ENCODE measurements around the gene GTPBP8. TPM values are rescaled to one million over a fixed set of nuclear protein-coding genes. Genes with fewer than 3 reads are reported as not detected.

Gene GTPBP8
- total RNA-seq, 1 experiment from 2014 or later, result 29.8 TPM

DNA sequence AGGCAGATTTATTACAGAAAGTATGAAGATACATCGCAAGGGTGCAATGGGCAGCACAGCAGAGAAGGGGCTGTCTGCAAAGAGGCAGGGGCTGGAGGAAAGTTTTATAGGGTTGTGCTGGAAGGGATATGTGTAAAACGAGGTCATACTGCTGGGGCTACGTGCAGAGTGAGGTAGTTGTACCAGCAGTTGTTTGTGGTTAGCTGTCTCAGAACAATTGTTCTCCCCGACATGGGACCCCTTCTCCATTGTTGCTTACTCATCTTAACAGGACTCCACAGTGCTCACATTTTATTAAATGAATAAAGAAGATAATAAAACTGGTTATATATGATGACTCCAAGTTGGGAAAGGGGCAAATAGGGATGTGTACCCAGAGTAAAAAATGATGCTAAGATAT, 49.4 kb downstream of the GTPBP8 start:
- no peak overlapping the region for H2BK5ac ChIP-seq (ENCODE audit: insufficient read length, low read length)
- H3K9me3 Mint-ChIP-seq, result peaks cover 4% of the 10 kb centered on the region in 2 experiments
- H3K27ac ChIP-seq (ENCODE audit: insufficient read length, low read depth, low read length), result no peak overlapping the region
- H3K4me1 Mint-ChIP-seq, result no peaks in the 10 kb centered on the region
- peaks cover 2 to 5% (median 4%) of the 10 kb centered on the region in 3 experiments; a peak in 6 of 7 replicates for H3K36me3 Mint-ChIP-seq (ENCODE audit: insufficient read depth in 1 of 3, low read depth in 3 of 3)
- no peak overlapping the region for H3K56ac ChIP-seq (ENCODE audit: insufficient read length, low read depth, low read length)
- H3K23ac ChIP-seq (ENCODE audit: insufficient read length, low read depth, low read length), result no peak overlapping the region
- H3K4ac ChIP-seq (ENCODE audit: low read depth, low read length), result no peak overlapping the region
- WGBS (ENCODE audit: extremely low coverage, insufficient read length, low lambda C conversion rate), result no CpG with 5 or more reads among the region's 4 CpGs
- no peak overlapping the region for H3K4me2 ChIP-seq (ENCODE audit: insufficient read depth, insufficient read length, low read length)
- H2BK120ac ChIP-seq (ENCODE audit: low read depth, low read length, poor library complexity, severe bottlenecking), result no peak overlapping the region
- H3K27me3 Mint-ChIP-seq (ENCODE audit: low read depth), result no peaks in the 10 kb centered on the region; the same call in 1 of the 2 replicates
- H3K79me2 ChIP-seq (ENCODE audit: insufficient read depth, low read length), result no peaks in the 10 kb centered on the region; the same call in 1 of the 2 replicates
- H3K9ac ChIP-seq (ENCODE audit: extremely low read depth, insufficient read length, low read length), result no peak overlapping the region
- H4K20me1 ChIP-seq (ENCODE audit: control insufficient read depth, insufficient read depth, insufficient read length), result no peaks in the 10 kb centered on the region
- no peak overlapping the region for H4K91ac ChIP-seq (ENCODE audit: insufficient read length, low read depth, low read length)
- no peak overlapping the region for H4K8ac ChIP-seq (replicated peaks; ENCODE audit: insufficient read length, low read depth, low read length)
- H3K14ac ChIP-seq (ENCODE audit: insufficient read depth, low read length), result no peak overlapping the region
- H3K23me2 ChIP-seq (ENCODE audit: insufficient read length, low read depth, low read length, poor library complexity, severe bottlenecking), result no peaks in the 10 kb centered on the region
- no peaks in the 10 kb centered on the region for H3K4me1 ChIP-seq (ENCODE audit: insufficient read depth, low read length)
- H3T11ph ChIP-seq (ENCODE audit: low read length), result no peak overlapping the region
- no peak for DNase-seq
- no peaks in the 10 kb centered on the region for H3K9me3 ChIP-seq (ENCODE audit: control insufficient read depth, low read depth, low read length)
- H2AFZ ChIP-seq (ENCODE audit: low read length), result no peak overlapping the region
- no peak overlapping the region for H2BK15ac ChIP-seq (ENCODE audit: low read depth, low read length)
- no peak overlapping the region for H2AK5ac ChIP-seq (ENCODE audit: insufficient read length, low read length)
- H2BK20ac ChIP-seq (ENCODE audit: low read depth, low read length, poor library complexity, severe bottlenecking), result no peak overlapping the region
- no peak overlapping the region for H3K18ac ChIP-seq (ENCODE audit: insufficient read length, low read depth, low read length)
- no peak overlapping the region for H3K4me3 Mint-ChIP-seq
- H4K5ac ChIP-seq (ENCODE audit: insufficient read length, low read depth, low read length), result no peak overlapping the region
- no peak overlapping the region for H3K27ac Mint-ChIP-seq
- H2BK12ac ChIP-seq (ENCODE audit: insufficient read length, low read depth, low read length), result no peak overlapping the region
- no peak for TF ChIP-seq CTCF (conservative IDR thresholded peaks at IDR 0.05)
- no peaks in the 10 kb centered on the region for H3K79me1 ChIP-seq (ENCODE audit: insufficient read depth, low read depth, low read length, poor library complexity, severe bottlenecking)
- H3K27me3 ChIP-seq (ENCODE audit: insufficient read depth, low read length), result no peaks in the 10 kb centered on the region

Data from H9 (cell line).